Epithelial cell of alveolus of lung (primary cell): ENCODE data around the gene KREMEN1. TPM values are rescaled to one million over a fixed set of nuclear protein-coding genes. Genes with fewer than 3 reads are reported as not detected.

Experiments
- total RNA-seq: library from RNA; depleted of rRNA; stranded (reverse); fragments of >200 nt; gene quantifications from 2 replicates; pipeline ENCODE4 v1.2.1, GENCODE V29; 2015

Gene KREMEN1, protein sequence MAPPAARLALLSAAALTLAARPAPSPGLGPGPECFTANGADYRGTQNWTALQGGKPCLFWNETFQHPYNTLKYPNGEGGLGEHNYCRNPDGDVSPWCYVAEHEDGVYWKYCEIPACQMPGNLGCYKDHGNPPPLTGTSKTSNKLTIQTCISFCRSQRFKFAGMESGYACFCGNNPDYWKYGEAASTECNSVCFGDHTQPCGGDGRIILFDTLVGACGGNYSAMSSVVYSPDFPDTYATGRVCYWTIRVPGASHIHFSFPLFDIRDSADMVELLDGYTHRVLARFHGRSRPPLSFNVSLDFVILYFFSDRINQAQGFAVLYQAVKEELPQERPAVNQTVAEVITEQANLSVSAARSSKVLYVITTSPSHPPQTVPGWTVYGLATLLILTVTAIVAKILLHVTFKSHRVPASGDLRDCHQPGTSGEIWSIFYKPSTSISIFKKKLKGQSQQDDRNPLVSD
- 9.2 and 15.6 TPM in 2 replicates for total RNA-seq

DNA sequence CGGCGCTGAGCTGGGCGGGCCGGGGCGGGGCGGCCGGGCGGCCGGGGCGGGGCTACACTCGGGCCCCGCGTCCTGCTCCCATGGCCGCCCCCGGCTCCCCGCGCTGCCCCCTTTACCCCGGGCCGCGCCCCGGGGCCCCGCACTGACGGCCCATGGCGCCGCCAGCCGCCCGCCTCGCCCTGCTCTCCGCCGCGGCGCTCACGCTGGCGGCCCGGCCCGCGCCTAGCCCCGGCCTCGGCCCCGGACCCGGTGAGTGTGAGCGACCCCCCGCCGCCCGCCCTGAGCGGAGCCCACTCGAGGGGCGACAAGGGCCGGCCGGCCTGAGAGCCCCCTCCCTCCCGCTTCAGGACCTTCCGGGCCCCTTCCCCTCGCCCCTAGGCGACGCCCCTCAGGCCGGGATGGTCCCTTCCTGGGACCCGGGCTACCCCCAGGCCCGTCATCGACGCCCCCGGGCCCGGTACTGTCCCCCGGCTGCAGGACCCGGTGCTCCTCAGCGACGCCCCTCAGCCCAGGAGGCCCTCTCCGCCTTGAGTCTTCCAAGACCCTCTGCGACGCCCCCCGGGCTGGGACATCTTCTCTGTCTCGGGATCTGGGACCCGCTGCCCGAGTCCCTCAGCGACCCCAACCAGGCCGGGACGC, at the start of gene KREMEN1:
Gene KREMEN1, plus strand, starts transcription at position 57 of the 639 bp plus-strand sequence. Its CDS starts 96 bp downstream, at position 153.

DNA sequence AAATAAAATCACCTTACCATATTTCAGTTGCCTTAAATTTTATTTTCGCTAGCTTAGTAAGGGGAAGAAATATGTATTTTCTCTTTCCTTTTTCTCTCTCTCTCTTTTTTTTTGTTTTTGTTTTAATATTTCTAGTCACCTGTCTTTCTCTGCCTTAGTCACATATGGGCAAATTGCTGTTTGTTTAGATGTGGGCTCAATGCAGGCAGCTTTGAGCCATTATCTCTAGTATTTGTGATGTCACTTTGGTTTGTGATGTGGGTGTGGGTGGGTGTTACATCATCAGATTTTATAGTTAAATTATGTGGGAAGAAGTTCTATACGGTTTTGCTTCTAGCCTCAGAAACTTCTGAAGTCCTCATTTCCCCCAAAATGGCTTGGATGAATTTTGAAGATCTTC, 11.1 kb upstream of the KREMEN1 start, which contains the start of gene C22orf31:
Gene C22orf31, minus strand, starts transcription at position 59 of the 400 bp plus-strand sequence. Its CDS starts 39 bp downstream, at position 20.

DNA sequence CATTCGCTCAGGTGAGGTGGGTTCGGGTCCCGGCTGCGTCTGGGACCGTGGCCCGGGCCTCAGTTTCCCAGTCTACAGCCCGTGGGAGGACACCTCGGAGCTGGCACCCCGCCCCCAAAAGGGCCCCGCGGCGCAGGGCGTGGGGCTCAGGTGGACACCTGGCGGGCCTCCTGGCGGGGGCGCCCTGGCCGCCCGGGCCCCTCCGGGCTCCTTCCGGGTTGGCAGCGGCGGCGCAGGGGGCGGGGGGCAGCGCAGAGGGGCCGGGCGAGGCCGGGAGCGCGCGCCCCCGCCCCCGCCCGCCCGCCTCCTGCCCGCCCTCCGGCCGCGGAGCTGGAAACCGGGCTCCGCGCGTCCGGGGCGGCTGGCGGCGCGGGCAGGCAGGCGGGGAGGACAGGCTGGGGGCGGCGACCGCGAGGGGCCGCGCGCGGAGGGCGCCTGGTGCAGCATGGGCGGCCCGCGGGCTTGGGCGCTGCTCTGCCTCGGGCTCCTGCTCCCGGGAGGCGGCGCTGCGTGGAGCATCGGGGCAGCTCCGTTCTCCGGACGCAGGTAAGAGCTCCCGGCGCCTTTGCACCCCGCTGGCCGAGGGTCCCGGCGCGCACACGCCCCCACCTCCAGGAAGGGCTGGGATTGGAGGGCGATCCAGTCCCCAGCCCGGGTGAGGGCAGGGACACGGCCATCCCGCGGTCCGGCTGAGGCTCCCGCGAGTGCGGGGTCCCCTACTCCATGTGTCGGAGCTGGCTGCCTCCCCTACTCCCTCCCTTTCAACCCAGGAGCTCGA, 132.9 kb downstream of the KREMEN1 start, which contains the start of gene EMID1:
Gene EMID1, plus strand, starts transcription at position 303 of the 778 bp plus-strand sequence. Its CDS starts 143 bp downstream, at position 446.

Other genes with a start within 250 kb of the KREMEN1 start
- gene ZNRF3, start 189.5 kb upstream of the KREMEN1 start, total RNA-seq, result 5.9 and 6.3 TPM in 2 replicates
- not detected in 2 replicates for gene C22orf31, start 11.2 kb upstream of the KREMEN1 start, total RNA-seq
- 1.1 and 1.3 TPM in 2 replicates for gene EMID1, start 132.9 kb downstream of the KREMEN1 start, total RNA-seq
- gene RHBDD3, start 194.9 kb downstream of the KREMEN1 start, total RNA-seq, result 25.3 and 50.1 TPM in 2 replicates
- 173 and 183 TPM in 2 replicates for gene EWSR1, start 195.2 kb downstream of the KREMEN1 start, total RNA-seq
- gene GAS2L1, start 233.6 kb downstream of the KREMEN1 start, total RNA-seq, result 13.2 and 24.0 TPM in 2 replicates
- gene RASL10A, start 242.7 kb downstream of the KREMEN1 start, total RNA-seq, result 0.56 TPM in 1 of 2 replicates, not detected in the other